ENCODE data around the gene CTDSP2.

DNA sequence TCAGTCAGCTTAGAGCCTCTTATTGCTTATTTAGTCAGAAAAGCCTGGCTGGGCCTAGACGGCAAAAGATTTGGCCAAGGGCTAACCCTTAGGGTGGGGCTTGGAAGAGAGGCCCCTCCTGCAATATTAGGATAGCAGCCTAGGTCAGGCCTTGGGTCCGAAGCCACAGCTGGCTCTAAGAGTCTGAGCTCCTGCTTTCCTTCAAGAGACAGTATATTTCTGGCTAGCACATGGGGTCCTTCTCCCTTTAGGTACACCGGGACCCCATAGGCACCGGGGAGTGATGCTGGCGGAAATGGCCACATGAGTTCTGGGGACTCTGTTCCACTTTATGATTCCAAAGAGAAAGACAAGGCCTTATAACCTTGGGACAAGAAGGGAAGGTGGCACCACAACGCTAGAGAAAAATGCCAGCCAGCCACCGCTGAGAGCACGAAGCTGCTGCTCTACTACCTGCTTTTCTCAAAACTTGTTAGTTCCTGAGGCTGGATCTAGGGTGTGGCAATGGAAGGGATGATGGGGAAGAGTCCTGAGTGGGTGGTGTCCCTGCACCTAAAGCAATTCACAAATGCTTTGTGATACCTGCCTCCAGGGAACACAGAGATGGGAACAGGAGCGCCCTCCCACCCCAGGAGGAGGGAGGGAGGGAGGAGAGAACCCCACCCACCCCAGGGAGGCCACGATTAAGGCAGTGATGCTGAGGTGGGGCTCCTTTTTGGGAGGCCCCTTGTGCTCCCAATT lies 24.9 kb downstream of the CTDSP2 start:
- TF ChIP-seq, protein P1, sequence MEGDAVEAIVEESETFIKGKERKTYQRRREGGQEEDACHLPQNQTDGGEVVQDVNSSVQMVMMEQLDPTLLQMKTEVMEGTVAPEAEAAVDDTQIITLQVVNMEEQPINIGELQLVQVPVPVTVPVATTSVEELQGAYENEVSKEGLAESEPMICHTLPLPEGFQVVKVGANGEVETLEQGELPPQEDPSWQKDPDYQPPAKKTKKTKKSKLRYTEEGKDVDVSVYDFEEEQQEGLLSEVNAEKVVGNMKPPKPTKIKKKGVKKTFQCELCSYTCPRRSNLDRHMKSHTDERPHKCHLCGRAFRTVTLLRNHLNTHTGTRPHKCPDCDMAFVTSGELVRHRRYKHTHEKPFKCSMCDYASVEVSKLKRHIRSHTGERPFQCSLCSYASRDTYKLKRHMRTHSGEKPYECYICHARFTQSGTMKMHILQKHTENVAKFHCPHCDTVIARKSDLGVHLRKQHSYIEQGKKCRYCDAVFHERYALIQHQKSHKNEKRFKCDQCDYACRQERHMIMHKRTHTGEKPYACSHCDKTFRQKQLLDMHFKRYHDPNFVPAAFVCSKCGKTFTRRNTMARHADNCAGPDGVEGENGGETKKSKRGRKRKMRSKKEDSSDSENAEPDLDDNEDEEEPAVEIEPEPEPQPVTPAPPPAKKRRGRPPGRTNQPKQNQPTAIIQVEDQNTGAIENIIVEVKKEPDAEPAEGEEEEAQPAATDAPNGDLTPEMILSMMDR (IDR thresholded peaks at IDR 0.05): no peak
- no peak for TF ChIP-seq EP300 (IDR thresholded peaks at IDR 0.05)
- TF ChIP-seq POLR2AphosphoS5 (IDR thresholded peaks at IDR 0.05): no peak

Data from stomach (tissue), 4 donors.